K562 (cell line): Measurements from ENCODE around the gene HTR3B. TPM values are rescaled to one million over a fixed set of nuclear protein-coding genes. Genes with fewer than 3 reads are reported as not detected.

ENCODE experiments used
- ATAC-seq: fragments of 200-7000 bp; cut with Tn5 transposase; 3 replicates; pipeline ENCODE4 v1.9.1; 2020; ENCODE audit warnings: moderate library complexity
- BruUV-seq: library from RNA; stranded (reverse); fragments of 400-500 nt; replicated peaks from 2 replicates; lab custom pipeline; 2021; lab: Mats Ljungman, UMichigan
- CTCF ChIA-PET: fragments of 300-600 bp; formaldehyde crosslinking; extraction: SDS; loops from one replicate; lab custom pipeline; 2021; ENCODE audit warnings: low intra/inter-chr PET ratio; lab: Yijun Ruan, JAX
- POLR2A ChIA-PET: fragments of 300-600, 350-650 bp; sonication (Branson Sonifier 250); formaldehyde crosslinking; extraction: SDS; loops from one replicate; lab custom pipeline; 2021; ENCODE audit warnings: antibody characterized with exemption, inconsistent platforms; lab: Yijun Ruan, JAX
- DNase-seq, 4 experiments: peaks; one replicate each; pipeline versions ENCODE4 v3.0.0 to v3.0.0-alpha.2; 2011 to 2018; ENCODE audit warnings: low spot score in 3 of 4, mixed read lengths in 3 of 4; ENCODE audit errors: extremely low read depth in 1 of 4
- FAIRE-seq: peaks from 2 replicates; lab custom pipeline; 2011; peaks lifted over from hg19 to GRCh38; lab: Jason Lieb, UNC
- H2AFZ ChIP-seq: 2 replicates; pipeline ENCODE4 v1.6.0; 2011; ENCODE audit warnings: low read depth, low read length, control low read depth, inconsistent platforms
- H3K27ac ChIP-seq: fragments of 200-600 bp; 3 replicates; pipeline ENCODE4 v1.8.0; 2011; ENCODE audit warnings: low read depth, mild to moderate bottlenecking, control low read depth, inconsistent platforms, low read length, moderate library complexity, mixed read lengths; ENCODE audit errors: extremely low read depth
- H3K27me3 ChIP-seq, 2 experiments: fragments of 300-600 bp in 1 of 2; 2 replicates in 1 of 2; 3 replicates in 1 of 2; pipeline versions ENCODE4 v1.6.0 to v1.8.0; 2011; ENCODE audit warnings: inconsistent platforms in 2 of 2, low read length in 2 of 2, mild to moderate bottlenecking in 1 of 2, mixed read lengths in 1 of 2, moderate library complexity in 1 of 2; ENCODE audit not compliant: control insufficient read depth in 2 of 2, insufficient read depth in 2 of 2
- H3K36me3 ChIP-seq: fragments of 300-600 bp; 3 replicates; pipeline ENCODE4 v1.8.0; 2011; ENCODE audit warnings: mild to moderate bottlenecking, low read length, inconsistent platforms; ENCODE audit not compliant: control insufficient read depth, insufficient read depth
- H3K4me1 ChIP-seq, 2 experiments: fragments of 200-600 bp in 1 of 2; replicated peaks in 1 of 2; 2 replicates in 1 of 2; 3 replicates in 1 of 2; pipeline versions ENCODE4 v1.5.1 to v1.8.0; 2011; ENCODE audit warnings: inconsistent platforms in 2 of 2, low read length in 2 of 2, mild to moderate bottlenecking in 1 of 2, mixed read lengths in 1 of 2, moderate library complexity in 1 of 2; ENCODE audit not compliant: control insufficient read depth in 2 of 2, insufficient read depth in 2 of 2
- H3K4me2 ChIP-seq: 2 replicates; pipeline ENCODE4 v1.6.1; 2011; ENCODE audit warnings: low read length, control low read depth, inconsistent platforms, mixed read lengths; ENCODE audit not compliant: insufficient read depth
- H3K4me3 ChIP-seq: fragments of 200-600 bp; sonication (generic), shearing (Covaris generic); 2 replicates; pipeline ENCODE4 v1.5.1; 2016; ENCODE audit warnings: control low read depth, inconsistent platforms
- H3K79me2 ChIP-seq: fragments of 200-600 bp; 3 replicates; pipeline ENCODE4 v1.8.0; 2011; ENCODE audit warnings: low read length, inconsistent platforms; ENCODE audit not compliant: control insufficient read depth, insufficient read depth
- H3K9ac ChIP-seq, 2 experiments: 2 replicates each; pipeline versions ENCODE4 v1.6.0 to v1.6.1; 2011; ENCODE audit warnings: low read depth in 2 of 2, low read length in 2 of 2, control low read depth in 1 of 2, inconsistent platforms in 1 of 2, mild to moderate bottlenecking in 1 of 2, mixed read lengths in 1 of 2; ENCODE audit not compliant: insufficient read depth in 1 of 2
- H3K9me1 ChIP-seq: one replicate; pipeline ENCODE4 v1.6.0; 2011; ENCODE audit warnings: inconsistent platforms, mild to moderate bottlenecking, low read length, moderate library complexity; ENCODE audit not compliant: control insufficient read depth, insufficient read depth
- H3K9me3 ChIP-seq: replicated peaks from 2 replicates; pipeline ENCODE4 v1.5.1; 2011; ENCODE audit warnings: low read depth, low read length, inconsistent platforms; ENCODE audit not compliant: control insufficient read depth, insufficient read depth
- H4K20me1 ChIP-seq: replicated peaks from 2 replicates; pipeline ENCODE4 v1.6.1; 2011; ENCODE audit warnings: low read length, inconsistent platforms, mixed read lengths; ENCODE audit not compliant: control insufficient read depth, insufficient read depth
- WGBS: fragments of 100-300 bp; shearing (Covaris generic); methylation state at CpG from one replicate; pipeline ENCODE4 v1.1.6; 2016; ENCODE audit warnings: low coverage, mixed read lengths; ENCODE audit not compliant: insufficient coverage; ENCODE audit errors: missing lambda C conversion rate; 5-methylcytosine and 5-hydroxymethylcytosine counted together
- in situ Hi-C: fragments of 300-500 bp; cut with MboI; formaldehyde crosslinking; loops from 4 replicates; pipeline ENCODE4 v1.15.0; 2018; ENCODE audit warnings: inconsistent platforms, mixed read lengths
- intact Hi-C: fragments of 100-400 bp; cut with micrococcal nuclease; formaldehyde crosslinking; loops from 2 replicates; pipeline ENCODE4 v1.14.2; 2022
- polyA plus RNA-seq, 8 experiments: library from polyadenylated mRNA; depleted of rRNA in 4 of 8; stranded (reverse) in 5 of 8; unstranded in 3 of 8; fragments of >200 nt; fragmentation: Nextera tagmentation in 2 of 8; fragmentation: Illumina TruSeq in 1 of 8; extraction: Ambion mirVana in 2 of 8; extraction: Trizol in 1 of 8; gene quantifications; 2 replicates each; pipeline versions ENCODE4 v1.2.1 to v1.2.3, GENCODE V29; 2011 to 2014; ENCODE audit warnings: inconsistent platforms in 1 of 8, missing spikeins in 1 of 8
- total RNA-seq, 7 experiments: library from RNA; depleted of rRNA in 6 of 7; stranded (reverse); fragments of >200 nt in 6 of 7; fragmentation: Illumina TruSeq in 2 of 7; extraction: Trizol in 2 of 7; gene quantifications; 2 replicates each; pipeline versions ENCODE4 v1.2.1 to v1.2.3, GENCODE V29; 2011 to 2021; ENCODE audit warnings: low replicate concordance in 1 of 7
- TF ChIP-seq, protein P1 (sequence below): sonication (generic); formaldehyde crosslinking; IDR thresholded peaks from 2 replicates; pipeline ENCODE4 v1.8.0; 2023; ENCODE audit warnings: missing genetic modification reagents, mild to moderate bottlenecking, borderline replicate concordance
- TF ChIP-seq, protein P2 (sequence below): fragments of 450-650 bp; IDR thresholded peaks from 2 replicates; pipeline ENCODE4 v1.6.1; 2017; ENCODE audit warnings: antibody characterized with exemption

Gene HTR3B
- total and polyA plus RNA-seq, 9 of the 15 experiments (the other 6 are each of a cell fraction or from before 2014, with no cell fraction given): not detected

DNA sequence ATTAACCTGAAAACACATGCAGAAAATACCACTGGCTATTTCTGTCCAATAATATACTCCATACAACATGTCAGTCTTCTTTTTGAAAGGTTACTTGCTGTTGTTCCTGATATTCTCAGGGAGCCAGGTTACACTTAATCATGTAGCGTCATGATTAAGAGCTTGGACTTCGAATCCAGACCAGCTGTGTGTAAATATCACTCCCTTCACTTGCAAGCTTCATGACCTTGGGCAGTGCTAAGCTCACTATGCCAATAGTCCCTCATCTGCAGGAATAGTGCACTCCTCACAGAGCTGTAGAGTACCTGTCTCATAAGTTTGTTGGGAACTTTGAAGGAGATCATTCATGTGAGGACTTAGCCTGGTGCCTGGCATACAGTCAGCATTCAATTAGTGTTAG, 1.9 kb downstream of the HTR3B start:
- H4K20me1 ChIP-seq: no peaks in the 10 kb centered on the region
- H2AFZ ChIP-seq: no peak overlapping the region
- no peaks in the 10 kb centered on the region for H3K36me3 ChIP-seq
- no peak for FAIRE-seq
- peaks cover 31 to 45% of the 10 kb centered on the region in 2 experiments for H3K27me3 ChIP-seq
- no peak overlapping the region for H3K4me2 ChIP-seq
- ChIA-PET POLR2A (interaction anchor here (0.8 to 1.2 kb wide), 2 partner anchors 25 to 167 kb away, joined by 4 read pairs; no protein-coding TSS in a partner anchor), CTCF (no interaction called here)
- no TSS peak for BruUV-seq
- H3K79me2 ChIP-seq: no peaks in the 10 kb centered on the region
- WGBS: 0% methylated on average over 2 of the region's 2 CpGs
- H3K27ac ChIP-seq: no peak overlapping the region
- no peak overlapping the region for H3K4me3 ChIP-seq
- H3K9me3 ChIP-seq: no peaks in the 10 kb centered on the region
- no peaks in the 10 kb centered on the region for H3K4me1 ChIP-seq
- DNase-seq: no peak
- TF ChIP-seq, protein P1, sequence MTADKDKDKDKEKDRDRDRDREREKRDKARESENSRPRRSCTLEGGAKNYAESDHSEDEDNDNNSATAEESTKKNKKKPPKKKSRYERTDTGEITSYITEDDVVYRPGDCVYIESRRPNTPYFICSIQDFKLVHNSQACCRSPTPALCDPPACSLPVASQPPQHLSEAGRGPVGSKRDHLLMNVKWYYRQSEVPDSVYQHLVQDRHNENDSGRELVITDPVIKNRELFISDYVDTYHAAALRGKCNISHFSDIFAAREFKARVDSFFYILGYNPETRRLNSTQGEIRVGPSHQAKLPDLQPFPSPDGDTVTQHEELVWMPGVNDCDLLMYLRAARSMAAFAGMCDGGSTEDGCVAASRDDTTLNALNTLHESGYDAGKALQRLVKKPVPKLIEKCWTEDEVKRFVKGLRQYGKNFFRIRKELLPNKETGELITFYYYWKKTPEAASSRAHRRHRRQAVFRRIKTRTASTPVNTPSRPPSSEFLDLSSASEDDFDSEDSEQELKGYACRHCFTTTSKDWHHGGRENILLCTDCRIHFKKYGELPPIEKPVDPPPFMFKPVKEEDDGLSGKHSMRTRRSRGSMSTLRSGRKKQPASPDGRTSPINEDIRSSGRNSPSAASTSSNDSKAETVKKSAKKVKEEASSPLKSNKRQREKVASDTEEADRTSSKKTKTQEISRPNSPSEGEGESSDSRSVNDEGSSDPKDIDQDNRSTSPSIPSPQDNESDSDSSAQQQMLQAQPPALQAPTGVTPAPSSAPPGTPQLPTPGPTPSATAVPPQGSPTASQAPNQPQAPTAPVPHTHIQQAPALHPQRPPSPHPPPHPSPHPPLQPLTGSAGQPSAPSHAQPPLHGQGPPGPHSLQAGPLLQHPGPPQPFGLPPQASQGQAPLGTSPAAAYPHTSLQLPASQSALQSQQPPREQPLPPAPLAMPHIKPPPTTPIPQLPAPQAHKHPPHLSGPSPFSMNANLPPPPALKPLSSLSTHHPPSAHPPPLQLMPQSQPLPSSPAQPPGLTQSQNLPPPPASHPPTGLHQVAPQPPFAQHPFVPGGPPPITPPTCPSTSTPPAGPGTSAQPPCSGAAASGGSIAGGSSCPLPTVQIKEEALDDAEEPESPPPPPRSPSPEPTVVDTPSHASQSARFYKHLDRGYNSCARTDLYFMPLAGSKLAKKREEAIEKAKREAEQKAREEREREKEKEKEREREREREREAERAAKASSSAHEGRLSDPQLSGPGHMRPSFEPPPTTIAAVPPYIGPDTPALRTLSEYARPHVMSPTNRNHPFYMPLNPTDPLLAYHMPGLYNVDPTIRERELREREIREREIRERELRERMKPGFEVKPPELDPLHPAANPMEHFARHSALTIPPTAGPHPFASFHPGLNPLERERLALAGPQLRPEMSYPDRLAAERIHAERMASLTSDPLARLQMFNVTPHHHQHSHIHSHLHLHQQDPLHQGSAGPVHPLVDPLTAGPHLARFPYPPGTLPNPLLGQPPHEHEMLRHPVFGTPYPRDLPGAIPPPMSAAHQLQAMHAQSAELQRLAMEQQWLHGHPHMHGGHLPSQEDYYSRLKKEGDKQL: no peak
- TF ChIP-seq, protein P2, sequence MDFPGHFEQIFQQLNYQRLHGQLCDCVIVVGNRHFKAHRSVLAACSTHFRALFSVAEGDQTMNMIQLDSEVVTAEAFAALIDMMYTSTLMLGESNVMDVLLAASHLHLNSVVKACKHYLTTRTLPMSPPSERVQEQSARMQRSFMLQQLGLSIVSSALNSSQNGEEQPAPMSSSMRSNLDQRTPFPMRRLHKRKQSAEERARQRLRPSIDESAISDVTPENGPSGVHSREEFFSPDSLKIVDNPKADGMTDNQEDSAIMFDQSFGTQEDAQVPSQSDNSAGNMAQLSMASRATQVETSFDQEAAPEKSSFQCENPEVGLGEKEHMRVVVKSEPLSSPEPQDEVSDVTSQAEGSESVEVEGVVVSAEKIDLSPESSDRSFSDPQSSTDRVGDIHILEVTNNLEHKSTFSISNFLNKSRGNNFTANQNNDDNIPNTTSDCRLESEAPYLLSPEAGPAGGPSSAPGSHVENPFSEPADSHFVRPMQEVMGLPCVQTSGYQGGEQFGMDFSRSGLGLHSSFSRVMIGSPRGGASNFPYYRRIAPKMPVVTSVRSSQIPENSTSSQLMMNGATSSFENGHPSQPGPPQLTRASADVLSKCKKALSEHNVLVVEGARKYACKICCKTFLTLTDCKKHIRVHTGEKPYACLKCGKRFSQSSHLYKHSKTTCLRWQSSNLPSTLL: no peak
- intact Hi-C loops: no loop called here
- no peak for ATAC-seq
- H3K9me1 ChIP-seq: no peaks in the 10 kb centered on the region
- no peak overlapping the region for H3K9ac ChIP-seq
- in situ Hi-C loops: no loop called here
